GM12872 (cell line): ENCODE results near the gene MRAP.

Experiments
- TF ChIP-seq, protein P1 (sequence below): IDR thresholded peaks from 3 replicates; pipeline ENCODE4 v1.5.1; 2011; ENCODE audit warnings: low read depth, mild to moderate bottlenecking, low read length, moderate library complexity; ENCODE audit not compliant: insufficient read depth

MRAP gene

DNA sequence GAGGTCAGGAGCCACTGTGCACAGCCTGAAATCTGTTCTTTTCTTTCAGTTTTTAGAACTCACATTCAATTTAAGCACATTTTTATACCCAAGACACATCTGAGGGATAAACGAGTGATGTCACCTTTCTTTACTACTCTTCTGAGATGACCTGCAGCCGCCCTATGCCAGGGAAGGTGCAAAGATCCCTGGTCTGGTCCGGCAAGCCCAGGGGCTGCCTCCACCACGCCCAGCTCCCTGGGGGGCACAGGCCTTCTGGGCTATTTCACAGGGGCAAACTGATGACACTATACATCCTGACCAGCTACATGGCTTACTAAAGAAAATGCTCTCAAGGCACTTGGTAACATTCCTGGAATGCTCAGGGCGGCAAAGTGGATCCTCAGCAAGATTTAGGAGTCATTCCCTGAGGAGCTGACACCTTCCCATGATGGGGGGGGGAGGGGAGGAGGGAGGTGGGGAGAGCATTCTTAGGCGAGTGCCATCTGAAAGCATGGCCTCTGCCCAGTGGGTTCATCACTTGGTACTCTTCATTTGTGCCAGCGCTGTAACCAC, 11.3 kb downstream of the MRAP start:
- TF ChIP-seq, protein P1, sequence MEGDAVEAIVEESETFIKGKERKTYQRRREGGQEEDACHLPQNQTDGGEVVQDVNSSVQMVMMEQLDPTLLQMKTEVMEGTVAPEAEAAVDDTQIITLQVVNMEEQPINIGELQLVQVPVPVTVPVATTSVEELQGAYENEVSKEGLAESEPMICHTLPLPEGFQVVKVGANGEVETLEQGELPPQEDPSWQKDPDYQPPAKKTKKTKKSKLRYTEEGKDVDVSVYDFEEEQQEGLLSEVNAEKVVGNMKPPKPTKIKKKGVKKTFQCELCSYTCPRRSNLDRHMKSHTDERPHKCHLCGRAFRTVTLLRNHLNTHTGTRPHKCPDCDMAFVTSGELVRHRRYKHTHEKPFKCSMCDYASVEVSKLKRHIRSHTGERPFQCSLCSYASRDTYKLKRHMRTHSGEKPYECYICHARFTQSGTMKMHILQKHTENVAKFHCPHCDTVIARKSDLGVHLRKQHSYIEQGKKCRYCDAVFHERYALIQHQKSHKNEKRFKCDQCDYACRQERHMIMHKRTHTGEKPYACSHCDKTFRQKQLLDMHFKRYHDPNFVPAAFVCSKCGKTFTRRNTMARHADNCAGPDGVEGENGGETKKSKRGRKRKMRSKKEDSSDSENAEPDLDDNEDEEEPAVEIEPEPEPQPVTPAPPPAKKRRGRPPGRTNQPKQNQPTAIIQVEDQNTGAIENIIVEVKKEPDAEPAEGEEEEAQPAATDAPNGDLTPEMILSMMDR, result no peak

DNA sequence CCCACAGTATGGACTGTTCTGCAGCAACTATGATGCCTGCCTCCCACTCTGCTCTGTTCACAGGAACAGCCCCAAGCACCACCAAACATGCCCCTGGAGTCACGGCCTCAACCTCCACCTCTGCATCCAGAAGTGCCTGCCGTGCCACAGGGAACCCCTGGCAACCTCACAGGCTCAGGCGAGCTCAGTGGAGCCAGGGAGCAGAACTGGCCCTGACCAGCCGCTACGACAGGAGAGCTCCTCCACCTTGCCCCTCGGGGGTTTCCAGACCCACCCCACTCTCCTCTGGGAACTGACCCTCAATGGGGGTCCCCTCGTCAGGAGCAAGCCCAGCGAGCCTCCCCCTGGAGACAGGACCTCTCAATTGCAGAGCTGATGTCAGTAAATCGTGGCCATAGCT, 13.0 kb downstream of the MRAP start:
- TF ChIP-seq, protein P1, result no peak

GRCh38 chr21:32312326-32312725, 13.7 kb downstream of the MRAP start:
- TF ChIP-seq, protein P1, result no peak

DNA sequence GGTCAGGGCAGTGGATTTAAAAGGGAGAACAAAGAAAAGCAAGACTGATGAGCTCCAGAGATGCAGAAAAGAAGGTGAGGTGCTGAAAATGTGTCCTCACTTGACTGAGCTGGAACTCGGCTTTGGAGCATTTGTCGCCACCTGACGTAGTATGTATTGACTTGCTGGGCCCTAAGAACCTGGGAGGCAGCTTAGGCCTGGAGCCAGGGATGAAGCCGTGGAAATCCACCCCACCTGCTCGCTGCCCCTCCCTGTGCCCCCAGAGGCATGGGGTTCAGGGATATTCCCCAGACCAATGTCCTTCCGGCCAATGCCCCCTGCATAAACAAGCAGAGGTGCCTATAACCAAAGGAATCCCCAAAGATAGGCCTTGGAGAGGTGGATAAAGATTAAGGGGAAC, 14.3 kb downstream of the MRAP start:
- TF ChIP-seq, protein P1, result no peak

DNA sequence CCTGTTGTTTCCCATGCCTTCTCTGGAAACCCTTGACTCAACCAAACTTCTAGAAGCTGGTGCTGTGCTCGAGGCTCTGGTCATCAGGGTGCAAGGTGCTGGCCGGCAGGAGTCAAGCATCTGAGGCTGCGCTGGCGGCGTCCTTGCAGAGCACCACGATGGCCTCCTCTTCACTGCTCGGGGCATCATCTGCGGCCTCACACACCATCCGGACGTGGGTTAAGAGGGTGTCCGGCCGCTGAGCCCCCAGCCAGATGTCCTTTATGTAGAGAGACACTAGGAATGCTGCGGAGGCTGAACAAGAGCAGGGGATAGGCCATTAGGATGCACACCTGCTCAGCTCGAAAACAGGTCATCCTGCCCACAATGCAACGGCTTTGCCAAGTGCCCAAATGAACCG, 16.2 kb downstream of the MRAP start:
- TF ChIP-seq, protein P1, result no peak

DNA sequence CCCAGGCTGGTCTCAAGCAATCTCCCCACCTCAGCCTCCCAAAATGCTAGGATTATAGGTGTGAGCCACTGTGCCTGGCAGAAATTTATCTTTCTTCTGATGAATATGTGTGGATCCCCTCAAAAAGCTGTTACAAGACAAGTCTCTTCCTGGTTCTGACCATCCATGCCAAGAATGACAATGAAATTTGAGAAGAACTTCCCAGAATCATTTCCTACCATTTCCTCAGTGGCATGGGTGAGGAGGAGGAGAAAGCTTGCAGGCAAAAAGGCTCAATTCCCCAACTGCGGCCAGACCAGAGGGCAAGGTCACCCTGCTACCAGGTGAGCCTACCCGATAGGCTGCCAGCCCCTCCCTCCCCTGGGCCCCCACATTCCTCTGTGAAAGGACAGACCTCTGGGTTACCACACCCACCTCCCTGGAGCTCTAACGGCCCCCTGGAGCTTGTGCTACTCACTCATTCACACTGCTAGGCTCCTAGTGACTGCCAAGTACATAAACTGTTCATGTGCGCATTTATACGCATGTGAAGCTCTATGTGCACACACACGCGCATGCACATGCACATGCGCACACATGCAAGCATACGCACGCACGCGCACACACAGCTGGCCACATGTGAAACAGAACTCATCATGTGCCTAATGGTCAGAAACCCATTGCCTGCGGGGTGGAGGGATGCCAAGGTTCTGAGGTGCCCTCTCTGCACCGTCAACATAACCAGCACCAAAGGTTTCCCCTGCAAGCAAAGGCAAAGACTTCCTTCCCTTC, 17.0 kb downstream of the MRAP start:
- TF ChIP-seq, protein P1, result no peak

GRCh38 chr21:32316361-32317215, 17.9 kb downstream of the MRAP start:
- TF ChIP-seq, protein P1, result no peak
